ENCODE data around the gene STK32C.

DNA sequence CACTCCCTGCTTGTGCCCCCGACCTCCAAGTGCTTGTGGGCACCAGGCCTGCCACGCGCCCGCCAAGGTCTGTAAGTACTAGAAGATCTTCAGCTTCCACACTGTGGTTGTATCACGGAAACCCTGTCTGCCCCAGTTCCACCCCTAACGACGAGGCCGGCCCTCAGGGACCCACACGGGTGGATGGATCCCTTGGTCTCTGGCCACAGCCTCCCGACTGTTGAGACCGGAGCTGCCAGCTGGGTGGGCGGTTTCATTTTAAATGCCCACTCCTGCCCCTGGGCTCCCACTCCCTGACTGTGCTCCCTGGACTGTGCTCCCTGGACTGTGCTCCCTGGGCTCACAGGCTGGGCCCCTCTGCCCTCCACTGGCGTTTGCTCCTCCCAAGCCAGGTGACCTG is 70.9 kb downstream of the STK32C start:
- no peak for TF ChIP-seq CTCF (IDR thresholded peaks at IDR 0.05; ENCODE audit: insufficient read depth, low read length)
- no peak for TF ChIP-seq POLR2AphosphoS5 (IDR thresholded peaks at IDR 0.05; ENCODE audit: low read depth)
- TF ChIP-seq, protein P1, sequence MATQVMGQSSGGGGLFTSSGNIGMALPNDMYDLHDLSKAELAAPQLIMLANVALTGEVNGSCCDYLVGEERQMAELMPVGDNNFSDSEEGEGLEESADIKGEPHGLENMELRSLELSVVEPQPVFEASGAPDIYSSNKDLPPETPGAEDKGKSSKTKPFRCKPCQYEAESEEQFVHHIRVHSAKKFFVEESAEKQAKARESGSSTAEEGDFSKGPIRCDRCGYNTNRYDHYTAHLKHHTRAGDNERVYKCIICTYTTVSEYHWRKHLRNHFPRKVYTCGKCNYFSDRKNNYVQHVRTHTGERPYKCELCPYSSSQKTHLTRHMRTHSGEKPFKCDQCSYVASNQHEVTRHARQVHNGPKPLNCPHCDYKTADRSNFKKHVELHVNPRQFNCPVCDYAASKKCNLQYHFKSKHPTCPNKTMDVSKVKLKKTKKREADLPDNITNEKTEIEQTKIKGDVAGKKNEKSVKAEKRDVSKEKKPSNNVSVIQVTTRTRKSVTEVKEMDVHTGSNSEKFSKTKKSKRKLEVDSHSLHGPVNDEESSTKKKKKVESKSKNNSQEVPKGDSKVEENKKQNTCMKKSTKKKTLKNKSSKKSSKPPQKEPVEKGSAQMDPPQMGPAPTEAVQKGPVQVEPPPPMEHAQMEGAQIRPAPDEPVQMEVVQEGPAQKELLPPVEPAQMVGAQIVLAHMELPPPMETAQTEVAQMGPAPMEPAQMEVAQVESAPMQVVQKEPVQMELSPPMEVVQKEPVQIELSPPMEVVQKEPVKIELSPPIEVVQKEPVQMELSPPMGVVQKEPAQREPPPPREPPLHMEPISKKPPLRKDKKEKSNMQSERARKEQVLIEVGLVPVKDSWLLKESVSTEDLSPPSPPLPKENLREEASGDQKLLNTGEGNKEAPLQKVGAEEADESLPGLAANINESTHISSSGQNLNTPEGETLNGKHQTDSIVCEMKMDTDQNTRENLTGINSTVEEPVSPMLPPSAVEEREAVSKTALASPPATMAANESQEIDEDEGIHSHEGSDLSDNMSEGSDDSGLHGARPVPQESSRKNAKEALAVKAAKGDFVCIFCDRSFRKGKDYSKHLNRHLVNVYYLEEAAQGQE (IDR thresholded peaks at IDR 0.05; ENCODE audit: insufficient replicate concordance, low read depth) = no peak
- TF ChIP-seq SPI1 (IDR thresholded peaks at IDR 0.05; ENCODE audit: borderline replicate concordance, low read depth) = no peak
- TF ChIP-seq GABPA (IDR thresholded peaks at IDR 0.05; ENCODE audit: low read depth) = no peak
